Measurements from ENCODE around the gene DHX58.
A peak's percentile ranks its signal among the peaks of the same experiment; 100 is the strongest.

The DHX58 gene

GRCh38 chr17:42125565-42125964, 13.1 kb upstream of the DHX58 start:
- Histone ChIP-seq H3K27me3 (ENCODE audit: control insufficient read depth, insufficient read depth, low read length) (no peaks in the 10 kb centered on the region), H3K4me1 (ENCODE audit: control insufficient read depth, insufficient read depth, low read length) (no peaks in the 10 kb centered on the region), H3K4me3 (ENCODE audit: low read depth, low read length) (no peak overlapping the region), H3K9ac (ENCODE audit: low read depth, low read length) (no peak overlapping the region), H3K9me3 (ENCODE audit: control insufficient read depth, insufficient read depth, low read length) (no peaks in the 10 kb centered on the region), H3K36me3 (ENCODE audit: control insufficient read depth, insufficient read depth, low read length) (peaks cover 31% of the 10 kb centered on the region)

GRCh38 chr17:42124256-42124655, 11.7 kb upstream of the DHX58 start:
- Histone ChIP-seq H3K4me3 (ENCODE audit: low read depth, low read length) (no peak overlapping the region), H3K36me3 (ENCODE audit: control insufficient read depth, insufficient read depth, low read length) (peaks cover 19% of the 10 kb centered on the region)

DNA sequence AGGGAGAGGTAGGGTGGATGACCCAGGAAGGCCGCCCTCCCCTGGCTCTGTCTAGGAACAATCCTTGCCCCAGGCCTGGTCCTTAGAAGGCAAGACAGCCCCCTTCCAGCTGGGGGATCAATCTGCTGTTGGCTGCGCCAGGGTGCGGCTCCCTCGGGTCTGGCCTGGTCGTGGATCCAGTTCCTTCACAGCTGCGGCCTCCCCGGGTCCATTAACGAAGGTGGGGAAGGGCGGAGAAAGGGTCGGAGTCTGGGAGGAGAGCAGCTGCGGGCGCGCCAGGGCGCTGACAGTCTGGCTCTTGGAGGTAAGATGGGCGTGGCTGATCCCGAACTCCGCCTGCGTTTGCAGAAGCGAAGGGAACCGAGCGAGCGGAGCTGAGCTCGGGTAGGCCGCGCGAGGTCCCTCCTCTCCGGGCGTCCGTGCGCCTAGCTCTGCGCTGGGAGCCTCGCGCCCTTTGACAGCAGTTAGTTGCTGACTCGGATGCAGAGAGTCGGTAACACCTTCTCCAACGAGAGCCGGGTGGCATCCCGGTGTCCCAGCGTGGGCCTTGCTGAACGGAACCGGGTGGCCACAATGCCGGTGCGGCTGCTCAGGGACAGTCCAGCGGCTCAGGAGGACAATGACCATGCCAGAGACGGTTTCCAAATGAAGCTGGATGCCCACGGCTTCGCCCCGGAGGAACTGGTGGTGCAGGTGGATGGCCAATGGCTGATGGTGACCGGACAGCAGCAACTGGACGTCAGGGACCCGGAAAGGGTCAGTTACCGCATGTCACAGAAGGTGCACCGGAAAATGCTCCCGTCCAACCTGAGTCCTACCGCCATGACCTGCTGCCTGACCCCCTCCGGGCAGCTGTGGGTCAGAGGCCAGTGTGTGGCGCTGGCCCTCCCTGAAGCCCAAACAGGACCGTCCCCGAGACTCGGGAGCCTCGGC, 10.1 kb upstream of the DHX58 start, which contains the start of gene HSPB9:
TSS of gene HSPB9 (plus strand) at position 434 of the 933 bp plus-strand sequence. CDS start at position 481, 47 bp downstream.
- Histone ChIP-seq H3K9me3 (ENCODE audit: control insufficient read depth, insufficient read depth, low read length) (no peaks in the 10 kb centered on the region), H3K4me3 (ENCODE audit: low read depth, low read length) (peak within 1 kb of the TSS; percentile 50), H3K27me3 (ENCODE audit: control insufficient read depth, insufficient read depth, low read length) (no peaks in the 10 kb centered on the region), H3K9ac (ENCODE audit: low read depth, low read length) (peak within 1 kb of the TSS; percentile 70), H3K4me1 (ENCODE audit: control insufficient read depth, insufficient read depth, low read length) (peaks cover 5% of the 10 kb centered on the region), H3K36me3 (ENCODE audit: control insufficient read depth, insufficient read depth, low read length) (peaks cover 16% of the 10 kb centered on the region)

More at GRCh38 chr17:42124256-42124655, 11.7 kb upstream of the DHX58 start:
- peaks cover 5% of the 10 kb centered on the region for H3K4me1 ChIP-seq (ENCODE audit: control insufficient read depth, insufficient read depth, low read length)
- no peaks in the 10 kb centered on the region for H3K9me3 ChIP-seq (ENCODE audit: control insufficient read depth, insufficient read depth, low read length)
- H3K27me3 ChIP-seq (ENCODE audit: control insufficient read depth, insufficient read depth, low read length) = no peaks in the 10 kb centered on the region
- H3K9ac ChIP-seq (ENCODE audit: low read depth, low read length) = no peak overlapping the region

- H3K4me1 ChIP-seq (ENCODE audit: control insufficient read depth, insufficient read depth, low read length) = peaks cover 5% of the 10 kb centered on the region
- peak within 1 kb of the TSS; percentile 70 for H3K9ac ChIP-seq (ENCODE audit: low read depth, low read length)
- no peaks in the 10 kb centered on the region for H3K9me3 ChIP-seq (ENCODE audit: control insufficient read depth, insufficient read depth, low read length)
- no peaks in the 10 kb centered on the region for H3K27me3 ChIP-seq (ENCODE audit: control insufficient read depth, insufficient read depth, low read length)
- H3K4me3 ChIP-seq (ENCODE audit: low read depth, low read length) = peak within 1 kb of the TSS; percentile 50
- peaks cover 18% of the 10 kb centered on the region for H3K36me3 ChIP-seq (ENCODE audit: control insufficient read depth, insufficient read depth, low read length)
These were observed 8.6 kb upstream of the DHX58 start, which contains the start of gene KAT2A for GRCh38 chr17:42120770-42121769. KAT2A (minus strand) TSS chr17:42121367; CDS start chr17:42121304, 63 bp downstream.

GRCh38 chr17:42120161-42120769, 7.8 kb upstream of the DHX58 start:
- Histone ChIP-seq H3K9me3 (ENCODE audit: control insufficient read depth, insufficient read depth, low read length) (no peaks in the 10 kb centered on the region), H3K9ac (ENCODE audit: low read depth, low read length) (no peak overlapping the region), H3K4me3 (ENCODE audit: low read depth, low read length) (peak overlapping the region; percentile 39), H3K4me1 (ENCODE audit: control insufficient read depth, insufficient read depth, low read length) (peaks cover 5% of the 10 kb centered on the region), H3K27me3 (ENCODE audit: control insufficient read depth, insufficient read depth, low read length) (no peaks in the 10 kb centered on the region), H3K36me3 (ENCODE audit: control insufficient read depth, insufficient read depth, low read length) (peaks cover 16% of the 10 kb centered on the region)

GRCh38 chr17:42119301-42119700, 6.8 kb upstream of the DHX58 start:
- no peaks in the 10 kb centered on the region for H3K9me3 ChIP-seq (ENCODE audit: control insufficient read depth, insufficient read depth, low read length)
- no peak overlapping the region for H3K9ac ChIP-seq (ENCODE audit: low read depth, low read length)
- peaks cover 22% of the 10 kb centered on the region for H3K36me3 ChIP-seq (ENCODE audit: control insufficient read depth, insufficient read depth, low read length)
- no peaks in the 10 kb centered on the region for H3K27me3 ChIP-seq (ENCODE audit: control insufficient read depth, insufficient read depth, low read length)
- no peak overlapping the region for H3K4me3 ChIP-seq (ENCODE audit: low read depth, low read length)
- peaks cover 5% of the 10 kb centered on the region for H3K4me1 ChIP-seq (ENCODE audit: control insufficient read depth, insufficient read depth, low read length)

GRCh38 chr17:42118545-42118944, 6.0 kb upstream of the DHX58 start:
- Histone ChIP-seq H3K4me1 (ENCODE audit: control insufficient read depth, insufficient read depth, low read length) (peaks cover 5% of the 10 kb centered on the region), H3K9me3 (ENCODE audit: control insufficient read depth, insufficient read depth, low read length) (no peaks in the 10 kb centered on the region), H3K36me3 (ENCODE audit: control insufficient read depth, insufficient read depth, low read length) (peaks cover 28% of the 10 kb centered on the region), H3K4me3 (ENCODE audit: low read depth, low read length) (no peak overlapping the region), H3K9ac (ENCODE audit: low read depth, low read length) (no peak overlapping the region), H3K27me3 (ENCODE audit: control insufficient read depth, insufficient read depth, low read length) (no peaks in the 10 kb centered on the region)

DNA sequence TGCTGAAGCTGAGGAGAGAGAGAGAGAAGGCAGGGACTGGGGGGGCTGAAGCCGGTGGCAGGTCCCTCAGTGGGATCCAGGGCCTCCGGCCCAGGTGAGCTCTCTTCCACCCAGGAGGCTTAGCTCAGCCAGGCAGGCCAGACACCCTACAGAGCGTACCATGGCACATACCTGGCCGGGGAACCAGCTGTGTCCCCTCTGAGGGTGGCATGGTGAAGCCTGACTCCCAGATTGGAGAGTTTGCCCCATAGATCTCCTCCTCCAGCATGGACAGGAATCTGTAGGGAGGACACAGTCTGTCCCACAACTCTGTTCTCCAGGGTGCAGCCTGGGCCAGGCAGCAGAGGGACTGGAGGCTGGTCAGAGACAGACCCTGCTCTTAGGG, 5.6 kb upstream of the DHX58 start:
- Histone ChIP-seq H3K27me3 (ENCODE audit: control insufficient read depth, insufficient read depth, low read length) (no peaks in the 10 kb centered on the region), H3K36me3 (ENCODE audit: control insufficient read depth, insufficient read depth, low read length) (peaks cover 31% of the 10 kb centered on the region), H3K4me1 (ENCODE audit: control insufficient read depth, insufficient read depth, low read length) (peaks cover 5% of the 10 kb centered on the region), H3K9me3 (ENCODE audit: control insufficient read depth, insufficient read depth, low read length) (no peaks in the 10 kb centered on the region), H3K4me3 (ENCODE audit: low read depth, low read length) (no peak overlapping the region), H3K9ac (ENCODE audit: low read depth, low read length) (no peak overlapping the region)

GRCh38 chr17:42117397-42118125, 5.0 kb upstream of the DHX58 start:
- H3K36me3 ChIP-seq (ENCODE audit: control insufficient read depth, insufficient read depth, low read length) = peaks cover 31% of the 10 kb centered on the region
- H3K4me3 ChIP-seq (ENCODE audit: low read depth, low read length) = no peak overlapping the region
- H3K4me1 ChIP-seq (ENCODE audit: control insufficient read depth, insufficient read depth, low read length) = peaks cover 7% of the 10 kb centered on the region
- H3K9ac ChIP-seq (ENCODE audit: low read depth, low read length) = no peak overlapping the region
- no peaks in the 10 kb centered on the region for H3K27me3 ChIP-seq (ENCODE audit: control insufficient read depth, insufficient read depth, low read length)
- no peaks in the 10 kb centered on the region for H3K9me3 ChIP-seq (ENCODE audit: control insufficient read depth, insufficient read depth, low read length)

DNA sequence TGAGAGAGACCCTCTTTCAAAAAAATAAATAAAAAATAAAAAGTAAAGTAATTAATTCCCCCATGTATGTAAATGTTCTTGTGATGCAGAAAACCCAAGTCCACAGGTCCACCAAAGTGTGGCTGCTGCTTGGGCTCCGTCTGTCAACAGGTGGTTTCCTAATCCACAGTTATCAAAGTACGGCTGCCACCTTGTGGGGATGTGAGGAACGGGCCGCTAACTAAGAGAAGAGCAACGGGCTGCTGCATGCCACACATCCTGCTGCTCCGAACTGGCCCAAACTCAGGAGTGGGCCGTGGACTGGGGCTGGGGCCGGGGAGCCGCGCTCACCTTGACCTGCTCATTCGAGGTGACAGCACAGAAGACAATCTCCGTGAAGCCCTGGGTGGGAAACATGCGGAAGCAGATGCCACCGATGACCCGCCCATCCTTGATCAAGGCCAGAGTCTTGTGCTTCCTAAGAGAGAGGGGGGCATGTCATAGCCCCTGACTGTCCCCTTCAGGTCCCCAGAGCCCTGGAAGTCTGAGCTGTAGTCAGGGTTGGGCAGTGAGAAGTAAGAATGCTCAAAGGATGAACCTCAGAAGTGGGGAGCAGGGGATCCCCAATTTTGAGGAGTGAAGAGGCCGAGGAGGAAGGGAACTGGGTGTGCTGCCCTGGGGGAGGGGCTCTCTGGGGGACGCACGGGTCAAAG, 4.3 kb upstream of the DHX58 start:
- H3K4me1 ChIP-seq (ENCODE audit: control insufficient read depth, insufficient read depth, low read length) = peaks cover 7% of the 10 kb centered on the region

More for the DNA sequence above, 4.3 kb upstream of the DHX58 start:
- no peak overlapping the region for H3K4me3 ChIP-seq (ENCODE audit: low read depth, low read length)
- peaks cover 31% of the 10 kb centered on the region for H3K36me3 ChIP-seq (ENCODE audit: control insufficient read depth, insufficient read depth, low read length)
- H3K9ac ChIP-seq (ENCODE audit: low read depth, low read length) = no peak overlapping the region
- no peaks in the 10 kb centered on the region for H3K9me3 ChIP-seq (ENCODE audit: control insufficient read depth, insufficient read depth, low read length)
- H3K27me3 ChIP-seq (ENCODE audit: control insufficient read depth, insufficient read depth, low read length) = no peaks in the 10 kb centered on the region

Measured in iPS-15b (cell line).